GM21360 (cell line): ENCODE data around the gene PKM.

Source experiments
- ATAC-seq: cut with Tn5 transposase; IDR thresholded peaks from one replicate; pipeline ENCODE4 v1.9.1; 2021; ENCODE audit warnings: mild to moderate bottlenecking, moderate library complexity; ENCODE audit not compliant: unreplicated experiment

Gene PKM

DNA sequence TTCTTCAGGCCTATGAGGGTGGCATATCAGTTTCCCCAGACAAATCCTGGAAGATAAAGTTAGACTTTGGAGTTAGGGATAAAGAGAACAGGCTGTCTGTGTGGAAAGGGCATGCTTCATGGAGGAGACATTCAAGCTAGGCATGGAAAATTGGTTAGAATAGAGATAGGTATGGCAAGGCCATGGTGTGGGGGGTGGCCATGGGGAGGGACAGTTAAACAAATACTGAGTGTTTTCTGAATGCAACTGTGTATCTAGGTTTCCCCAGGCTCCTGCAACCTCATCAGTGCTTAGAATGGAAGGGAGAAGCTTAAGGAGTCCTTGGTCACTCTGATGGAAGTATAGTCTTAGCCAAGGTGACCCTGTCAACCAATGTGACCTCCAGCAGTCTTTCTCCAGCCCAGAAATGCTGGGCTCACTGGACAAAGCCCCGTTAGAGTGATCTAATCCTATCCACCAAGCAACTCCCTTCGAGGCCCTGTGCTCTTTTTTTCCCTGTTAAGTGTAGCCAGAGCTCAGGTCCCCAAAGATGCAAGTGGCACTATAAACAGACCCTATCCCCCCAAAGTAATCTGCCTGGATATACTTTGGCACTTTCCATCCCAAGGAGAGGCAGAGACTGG is 5.5 kb upstream of the PKM start:
- ATAC-seq = no peak

DNA sequence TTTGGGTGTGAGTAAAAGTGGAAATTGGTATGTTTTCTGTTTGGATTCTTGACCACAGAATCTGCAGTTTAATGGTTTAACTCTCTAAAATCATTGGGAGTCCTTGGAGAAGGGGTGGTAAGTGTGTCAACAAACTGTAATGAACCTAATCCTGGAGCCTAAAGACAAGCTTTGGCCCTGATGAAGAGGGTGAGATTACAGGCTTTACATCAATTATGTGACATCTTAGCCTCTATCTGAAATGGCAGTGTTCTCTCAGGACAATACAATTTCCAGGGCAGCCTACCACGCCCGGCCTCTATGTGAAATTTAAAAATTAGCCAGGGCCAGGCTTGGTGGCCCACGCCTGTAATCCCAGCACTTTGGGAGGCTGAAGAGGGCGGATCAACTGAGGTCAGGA is 4.3 kb upstream of the PKM start:
- ATAC-seq = no peak

DNA sequence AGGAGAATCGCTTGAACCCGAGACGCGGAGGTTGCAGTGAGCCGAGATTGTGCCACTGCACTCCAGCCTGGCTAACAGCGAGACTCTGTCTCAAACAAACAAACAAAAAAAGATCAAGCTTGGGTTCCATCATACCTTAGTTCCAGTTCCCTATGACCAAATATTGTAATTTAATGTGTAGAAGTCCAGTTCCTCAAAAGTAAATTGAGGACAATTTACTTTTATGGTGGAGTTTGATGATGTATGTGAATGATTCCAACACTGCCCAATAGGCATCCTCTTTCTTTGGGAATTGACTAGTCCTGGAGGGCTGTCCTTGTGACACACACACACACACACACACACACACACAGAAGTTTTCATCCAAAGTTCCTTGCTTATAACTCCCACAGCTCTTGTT is 2.8 kb upstream of the PKM start:
- no peak for ATAC-seq

DNA sequence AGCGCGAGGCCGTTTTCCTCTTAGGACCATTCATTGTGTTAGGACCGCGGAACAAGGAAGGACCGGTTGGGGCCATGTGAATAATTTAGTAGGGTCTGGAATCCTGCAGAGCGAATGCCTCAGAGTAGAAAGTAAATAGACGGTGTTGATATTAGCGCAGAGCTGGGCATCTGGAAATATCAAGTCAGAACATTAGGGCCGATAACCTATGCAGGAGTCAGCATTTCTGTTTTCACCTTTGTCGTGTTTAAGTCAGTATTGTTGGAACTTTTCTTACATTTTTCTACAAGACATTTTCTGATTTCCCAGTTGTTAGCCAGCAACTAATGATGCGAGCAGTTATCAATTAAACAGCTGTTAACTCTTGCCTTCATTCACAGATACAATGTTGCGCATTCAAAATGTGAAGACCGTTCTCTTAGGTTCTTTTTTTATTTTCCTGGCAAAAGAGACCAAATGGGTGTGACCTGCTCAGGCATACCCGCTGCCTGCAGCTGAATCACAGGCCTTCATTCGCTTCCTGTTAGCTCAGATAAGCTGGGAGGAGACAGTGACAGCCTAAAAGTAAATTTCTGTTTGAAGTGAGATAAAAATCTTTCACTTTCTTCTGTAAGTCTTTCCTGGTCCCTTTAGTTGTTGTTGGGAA is 966 bp upstream of the PKM start:
- ATAC-seq = no peak

DNA sequence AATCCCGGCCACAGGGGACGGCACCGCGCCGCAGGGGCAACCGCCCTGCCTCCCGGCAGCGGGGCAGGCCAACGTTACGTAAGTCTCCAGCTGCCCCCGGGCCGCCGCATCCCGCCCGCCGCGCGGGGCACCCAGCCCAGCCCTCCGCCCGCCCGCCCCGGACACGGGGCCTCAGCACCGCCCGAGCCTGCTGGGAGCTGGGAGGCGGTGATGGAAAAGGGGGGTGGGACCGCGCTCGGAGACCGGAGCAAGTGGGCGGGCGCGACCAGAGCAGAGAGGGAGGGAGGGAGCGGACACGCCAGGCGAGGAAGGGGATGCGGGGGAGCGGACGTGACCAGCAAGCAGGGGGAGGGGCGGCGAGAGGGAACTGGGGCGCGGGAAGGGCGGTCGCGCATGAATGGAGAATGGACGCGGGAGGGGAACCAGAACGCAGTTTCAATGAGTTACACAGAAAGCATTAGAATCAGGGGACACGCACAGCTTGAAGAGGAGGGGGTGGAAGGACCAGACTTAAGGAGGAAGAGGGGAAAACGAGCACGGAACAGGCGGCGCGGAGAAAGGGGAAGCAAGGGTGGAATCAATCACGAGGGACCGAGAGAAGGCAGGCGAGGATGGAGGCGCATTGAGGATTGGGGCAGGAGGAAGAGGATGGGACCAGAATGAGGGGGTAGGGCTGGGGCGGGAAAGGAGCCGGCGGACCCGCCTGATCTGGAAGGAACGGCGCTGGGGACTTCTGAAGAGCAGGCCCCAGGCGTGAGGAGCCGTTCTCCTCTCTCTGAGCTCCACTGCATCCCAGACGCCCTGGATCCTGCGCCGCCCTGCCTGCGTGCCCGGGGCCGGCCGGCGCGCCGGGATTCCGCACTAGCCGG is 559 bp downstream of the PKM start:
- ATAC-seq = no peak

DNA sequence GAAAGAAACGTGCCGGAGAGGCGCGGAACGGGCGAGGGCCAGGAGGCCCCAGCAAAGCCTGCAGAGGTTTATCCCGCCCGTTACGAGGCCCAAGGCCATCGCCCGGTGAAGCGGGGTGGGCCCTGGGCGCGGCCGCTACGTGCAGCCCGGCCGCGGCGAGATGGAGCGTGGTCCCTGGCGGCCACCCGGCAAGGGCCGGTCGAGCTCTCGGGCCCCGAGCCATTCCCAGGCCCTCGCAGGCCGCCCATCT is 1.1 kb downstream of the PKM start:
- ATAC-seq = no peak

DNA sequence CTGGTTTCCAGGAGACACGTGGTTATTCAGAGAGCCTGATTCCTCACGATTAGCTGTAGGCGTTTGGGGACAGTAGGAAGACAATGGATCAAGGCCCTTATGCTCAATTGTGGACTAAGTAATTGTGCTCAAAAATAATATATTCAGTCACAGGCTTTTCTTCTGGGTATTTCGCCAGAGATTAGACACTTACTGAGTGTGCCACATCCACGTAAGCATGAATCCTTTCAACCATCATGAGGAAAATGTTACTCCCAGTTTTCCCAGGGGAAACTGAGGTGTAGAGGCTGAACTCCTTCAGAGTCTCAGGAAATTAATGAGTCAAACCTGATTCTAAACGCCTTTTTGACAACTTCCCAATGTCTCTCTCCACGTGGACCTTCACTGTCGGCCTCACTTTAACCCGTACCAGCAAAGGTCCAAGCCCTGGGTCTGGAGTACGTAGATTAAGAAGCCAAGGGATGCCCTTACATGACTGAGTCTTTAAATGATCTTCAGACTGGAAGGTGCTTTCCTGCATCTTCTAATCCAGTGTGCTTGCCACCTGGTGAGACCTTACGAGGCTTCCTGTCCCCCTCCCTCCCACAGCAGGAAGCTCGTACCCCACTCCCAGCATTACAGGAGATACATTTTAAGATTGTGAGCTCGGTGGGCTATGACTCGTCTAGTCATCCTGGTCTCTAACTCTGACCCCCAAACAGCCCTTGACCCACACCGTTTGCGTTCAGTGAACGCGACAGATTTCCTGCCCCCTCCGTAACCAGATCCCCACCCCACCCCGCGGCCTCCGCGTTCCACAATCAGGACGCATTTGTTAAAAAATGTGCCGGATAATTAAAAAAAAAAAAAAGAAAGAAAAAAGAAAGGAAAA is 1.7 kb downstream of the PKM start:
- no peak for ATAC-seq

DNA sequence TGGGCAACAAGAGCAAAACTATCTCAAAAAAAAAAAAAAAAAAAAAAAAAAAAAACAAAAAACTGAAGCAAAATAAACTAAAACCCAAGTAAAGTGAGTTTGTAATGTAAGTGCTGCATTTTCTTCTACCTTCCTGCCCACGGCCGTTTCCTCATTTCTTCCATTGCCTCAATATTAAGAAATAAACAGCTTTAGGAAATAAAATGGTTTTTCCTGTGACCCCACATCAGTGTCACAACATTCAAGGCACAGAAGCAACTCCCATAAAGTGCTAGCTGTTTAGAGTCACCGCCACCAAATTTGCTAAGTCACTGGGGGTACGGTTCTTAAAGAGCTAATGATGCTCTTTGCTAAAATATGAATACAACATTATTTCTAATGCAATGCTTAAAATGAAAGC is 3.3 kb downstream of the PKM start:
- ATAC-seq = no peak

DNA sequence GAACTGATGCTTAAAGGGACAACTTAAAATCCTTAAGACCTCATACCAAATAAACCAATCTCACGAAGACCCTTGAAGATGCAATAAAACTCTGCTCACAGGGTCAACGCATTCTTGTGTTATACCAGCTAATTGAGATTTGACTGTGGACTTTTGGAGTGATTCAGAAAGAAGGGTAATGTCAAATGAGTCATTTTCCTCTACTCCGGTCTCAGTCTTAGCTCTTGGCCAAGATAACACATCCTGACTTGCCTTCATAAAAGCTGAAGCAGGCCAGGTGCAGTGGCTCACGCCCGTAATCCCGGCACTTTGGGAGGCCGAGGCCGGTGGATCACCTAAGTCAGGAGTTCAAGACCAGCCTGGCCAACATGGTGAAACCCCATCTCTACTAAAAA is 3.8 kb downstream of the PKM start:
- no peak for ATAC-seq

DNA sequence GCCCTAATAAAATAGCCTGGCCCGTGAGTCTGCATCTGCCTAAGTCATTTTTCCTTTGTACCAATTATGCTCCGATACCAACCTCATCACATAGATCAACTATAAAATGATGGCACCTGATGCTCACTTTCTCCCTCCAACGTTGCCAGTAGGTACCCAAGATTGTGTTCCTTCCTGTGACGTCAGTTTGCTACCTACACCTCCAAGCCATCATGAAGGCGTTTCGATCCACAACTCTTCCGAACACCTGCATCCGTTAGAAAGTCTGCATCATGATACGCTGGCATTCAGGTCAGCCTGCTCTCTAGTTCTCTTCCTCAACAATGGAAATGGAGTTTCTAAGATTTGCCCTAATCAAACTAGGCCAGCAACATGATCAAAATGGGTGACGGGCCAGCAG is 7.7 kb downstream of the PKM start:
- no peak for ATAC-seq

DNA sequence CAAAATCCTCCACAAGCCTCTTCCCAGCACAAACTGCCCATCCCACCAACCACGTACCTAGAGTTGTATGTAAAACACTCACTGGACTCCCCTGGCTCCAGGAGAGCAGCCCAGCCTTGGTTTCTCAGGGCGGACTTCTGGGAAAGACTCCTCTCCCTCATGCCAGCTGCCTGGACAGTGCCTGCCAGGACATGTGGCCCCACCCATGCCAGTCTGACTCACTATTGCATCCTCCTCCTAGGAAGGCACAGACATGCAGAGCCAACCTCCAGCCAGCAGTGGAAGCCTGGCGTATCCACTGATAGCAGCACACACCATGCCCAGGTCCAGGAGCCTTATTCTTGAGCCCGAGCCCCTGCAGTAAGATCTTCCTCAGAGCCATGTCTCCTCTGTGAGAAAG is 8.6 kb downstream of the PKM start:
- ATAC-seq = no peak

DNA sequence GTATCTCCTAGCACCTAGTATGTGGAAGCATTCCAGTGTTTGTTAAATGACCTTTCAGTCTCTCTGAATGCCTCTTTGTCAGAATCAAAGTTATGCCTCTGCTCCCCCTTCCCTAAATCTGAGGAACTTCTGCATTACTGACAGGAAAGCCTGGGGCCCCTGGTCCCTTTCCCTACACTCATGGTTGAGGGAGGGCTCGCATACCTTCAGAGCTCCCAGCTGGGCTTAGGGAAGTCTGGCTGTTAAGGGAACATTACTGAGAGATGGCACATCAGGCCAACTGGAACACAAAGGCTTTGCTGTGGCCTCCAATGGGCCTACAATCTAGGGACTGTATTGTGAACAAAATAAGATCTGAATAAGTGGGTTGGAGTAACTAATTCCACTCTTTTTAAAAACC is 10.3 kb downstream of the PKM start:
- ATAC-seq = no peak

DNA sequence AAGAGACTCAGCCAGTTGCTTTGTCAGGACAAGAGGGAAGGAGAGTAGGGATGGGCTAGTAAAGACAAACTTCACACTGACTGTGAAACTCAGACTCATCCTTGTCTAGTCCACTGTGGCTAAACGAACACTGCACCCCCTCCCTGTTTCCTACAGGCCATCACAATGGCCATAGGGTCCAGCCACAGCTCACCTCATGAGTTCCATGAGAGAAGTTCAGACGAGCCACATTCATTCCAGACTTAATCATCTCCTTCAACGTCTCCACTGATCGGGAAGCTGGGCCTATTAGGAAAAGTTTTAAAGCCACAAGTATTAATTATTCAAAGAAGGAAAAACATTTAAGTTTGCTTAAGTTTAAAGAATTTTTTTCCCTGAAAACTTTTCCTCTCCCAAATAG is 13.8 kb downstream of the PKM start:
- ATAC-seq = no peak

DNA sequence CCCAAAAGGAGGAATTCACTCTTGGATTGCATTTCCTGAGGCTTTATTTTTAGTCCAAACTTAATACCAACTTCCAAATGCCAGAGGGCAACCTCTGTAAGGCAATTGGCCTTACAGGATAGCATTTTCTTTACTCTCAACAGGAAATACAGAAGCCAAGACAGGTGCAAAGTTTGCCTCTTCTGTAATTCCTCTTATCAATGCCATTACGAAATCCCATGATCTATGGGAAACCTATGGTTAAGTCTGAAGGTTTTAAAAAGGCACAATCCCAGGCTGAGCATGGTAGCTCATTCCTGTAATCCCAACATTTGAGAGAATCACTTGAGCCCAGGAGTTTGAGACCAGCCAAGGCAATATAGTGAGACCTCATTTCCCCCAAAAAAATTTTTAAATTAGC is 14.9 kb downstream of the PKM start:
- ATAC-seq = no peak

DNA sequence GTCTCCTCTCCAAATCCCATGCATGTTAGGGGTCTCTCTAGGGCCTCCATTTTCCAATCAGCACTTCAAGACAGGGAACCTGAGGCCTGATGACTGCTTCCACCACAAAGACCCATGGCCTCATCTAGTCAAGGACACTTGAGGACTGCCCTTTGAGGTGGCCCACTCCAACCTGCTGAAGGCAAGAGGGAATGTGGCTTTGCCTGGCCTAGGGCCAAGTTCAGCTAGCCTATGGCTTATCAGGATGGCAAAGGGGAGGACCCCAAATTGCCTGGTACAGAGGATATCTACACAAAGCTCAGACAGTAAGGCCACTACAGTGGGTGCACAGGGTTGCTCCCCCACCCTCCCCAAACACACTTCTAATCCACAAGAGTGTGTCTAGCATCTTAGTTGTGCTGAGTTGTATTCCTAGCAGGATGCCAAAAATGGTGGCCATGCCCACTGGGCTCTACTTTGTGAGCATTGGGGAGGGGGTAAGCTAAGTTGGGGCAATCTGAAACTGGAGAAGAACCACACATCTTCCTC is 23.4 kb downstream of the PKM start:
- no peak for ATAC-seq

DNA sequence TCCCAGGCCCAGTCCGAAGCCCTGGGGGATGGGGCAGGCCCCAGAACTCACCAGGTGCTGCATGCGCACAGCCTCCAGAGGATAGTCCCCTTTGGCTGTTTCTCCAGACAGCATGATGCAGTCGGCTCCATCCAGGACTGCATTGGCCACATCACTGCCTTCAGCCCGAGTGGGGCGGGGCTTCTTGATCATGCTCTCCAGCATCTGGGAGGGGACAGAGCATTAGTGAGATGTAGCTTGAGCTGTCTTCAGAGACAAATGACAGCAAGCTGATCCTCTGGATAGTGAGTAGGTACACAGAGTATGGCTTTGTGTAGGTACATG is 24.4 kb downstream of the PKM start:
- ATAC-seq = no peak

DNA sequence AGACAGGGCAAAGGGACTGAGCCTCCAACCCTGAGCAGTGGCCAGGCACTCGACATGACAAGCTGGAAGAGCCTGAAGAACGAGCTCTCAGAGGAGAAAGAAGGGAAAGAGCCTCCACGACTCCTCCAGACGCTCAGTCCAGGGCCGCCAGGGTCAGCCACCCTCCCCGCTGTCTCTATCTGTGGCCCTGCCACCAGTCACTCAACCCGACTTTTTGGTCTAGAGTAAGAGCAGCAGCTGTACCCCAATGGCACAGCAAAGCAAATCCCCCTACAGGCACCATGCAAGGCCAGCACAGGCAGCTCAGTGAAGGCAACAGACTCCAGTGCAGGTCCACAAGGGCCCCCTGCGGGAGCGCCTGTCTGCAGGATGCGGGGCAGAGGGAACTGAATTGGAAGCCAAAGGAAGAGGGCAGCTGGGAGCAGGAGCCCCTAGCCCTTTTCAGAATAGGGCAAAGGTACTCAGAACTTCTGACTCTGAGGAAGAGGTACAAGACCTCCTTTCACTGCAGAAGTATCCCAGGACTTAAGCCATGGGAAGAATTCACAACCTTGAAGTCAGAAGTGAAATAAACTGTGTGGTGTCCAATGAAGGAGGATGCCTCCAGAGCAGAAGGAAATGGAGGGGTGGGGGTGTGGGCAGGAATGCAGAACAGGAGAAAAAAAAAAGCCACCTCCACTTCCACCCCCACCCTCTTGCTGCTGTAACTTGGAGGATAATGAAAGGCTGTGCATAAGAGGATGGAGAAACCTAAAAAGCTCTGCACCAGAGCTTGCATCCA is 24.9 kb downstream of the PKM start:
- no peak for ATAC-seq

DNA sequence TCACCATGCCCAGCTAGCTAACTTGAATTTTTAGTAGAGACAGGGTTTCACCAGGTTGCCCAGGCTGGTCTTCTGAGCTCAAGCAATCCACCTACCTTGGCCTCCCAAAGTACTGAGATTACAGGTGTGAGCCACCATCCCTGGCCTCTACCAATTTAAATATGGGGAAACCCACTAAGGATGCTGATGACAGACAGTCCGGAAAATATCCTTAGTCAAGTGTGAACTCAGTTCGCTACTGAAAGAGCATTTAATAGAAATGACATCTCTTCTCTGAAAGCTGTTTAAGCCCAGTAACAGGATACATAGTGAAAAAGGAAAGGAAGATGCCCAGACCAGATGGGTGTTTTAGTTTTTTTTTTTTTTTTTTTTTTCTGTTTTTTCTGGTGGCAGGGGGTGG is 25.7 kb downstream of the PKM start:
- no peak for ATAC-seq

DNA sequence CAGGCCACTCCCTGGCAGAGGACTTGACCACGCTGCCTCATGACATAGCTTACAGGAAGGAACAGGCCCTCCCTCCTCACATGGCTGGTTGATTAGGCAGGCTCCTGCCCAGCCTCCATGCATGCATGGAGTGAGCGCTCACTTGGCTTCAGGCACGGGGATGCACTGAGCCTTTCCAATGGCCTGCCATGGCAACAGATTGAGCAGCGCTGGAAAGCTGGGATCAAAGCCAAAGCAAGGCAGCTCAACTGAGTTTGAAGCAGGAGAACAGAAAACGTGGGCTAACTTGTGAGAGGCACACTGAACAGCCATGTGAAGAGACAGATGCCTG is 27.5 kb downstream of the PKM start:
- no peak for ATAC-seq

DNA sequence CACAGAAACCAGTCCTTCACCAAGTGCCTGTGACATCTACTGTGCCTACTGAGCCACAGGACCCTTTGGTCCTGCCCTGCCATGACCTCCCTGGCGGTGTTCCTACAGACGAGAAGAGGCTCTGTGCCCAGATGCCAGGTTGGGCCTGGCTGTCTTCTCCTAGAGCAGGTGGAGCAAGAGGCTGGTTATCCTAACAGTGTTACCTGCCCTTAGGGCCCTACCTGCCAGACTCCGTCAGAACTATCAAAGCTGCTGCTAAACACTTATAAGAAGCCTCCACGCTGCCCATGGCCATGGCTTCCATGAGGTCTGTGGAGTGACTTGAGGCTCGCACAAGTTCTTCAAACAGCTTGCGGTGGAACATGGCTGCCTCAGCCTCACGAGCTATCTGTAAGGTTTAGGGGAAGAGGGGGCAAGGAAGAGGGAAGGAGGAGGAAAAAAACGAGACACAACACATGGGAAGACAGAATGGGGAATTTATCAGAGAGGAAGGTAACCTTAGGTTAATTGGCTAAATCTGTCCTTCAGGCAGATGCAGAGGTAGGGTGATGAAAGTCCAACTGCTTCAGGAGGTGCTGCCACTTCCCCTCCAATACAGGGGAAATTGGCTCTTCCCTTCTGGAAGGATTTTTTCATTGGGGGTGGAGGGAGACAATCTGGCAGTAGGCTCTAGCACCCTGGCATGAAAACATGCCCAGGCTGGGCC is 28.0 kb downstream of the PKM start:
- no peak for ATAC-seq
